Adrenal gland (tissue), 19 donors: ENCODE data around the gene CDCA7. TPM values are rescaled to one million over a fixed set of nuclear protein-coding genes. Genes with fewer than 3 reads are reported as not detected.
"Not testable (repeated sequence)": the region's sequence is repeated elsewhere in the genome, so short reads cannot be mapped to it uniquely, and the experiment has no call there.

Experiments
- DNase-seq, 7 donors: peaks; one replicate each; pipeline ENCODE4 v3.0.0-alpha.2; 2019 to 2020
- H3K27ac ChIP-seq, 5 donors: fragments of 200-600 bp; sonication (generic) in 4 of 5; 1 replicate in 3 of 5; 2 replicates in 2 of 5; pipeline versions ENCODE4 v1.5.1 to v1.8.0; 2016 to 2020; ENCODE audit warnings: mild to moderate bottlenecking in 1 of 5
- H3K27me3 ChIP-seq: fragments of 200-600 bp; 2 replicates; pipeline ENCODE4 v1.8.0; 2021
- H3K36me3 ChIP-seq, 2 donors: fragments of 200-600 bp; replicated peaks in 1 of 2; 1 replicate in 1 of 2; 2 replicates in 1 of 2; pipeline versions ENCODE4 v1.5.1 to v1.8.0; 2018 to 2022
- H3K4me1 ChIP-seq, 2 donors: fragments of 200-600 bp; replicated peaks in 1 of 2; 1 replicate in 1 of 2; 2 replicates in 1 of 2; pipeline versions ENCODE4 v1.5.1 to v1.8.0; 2018 to 2021
- H3K4me3 ChIP-seq, 4 donors: fragments of 200-600 bp; sonication (generic) in 3 of 4; one replicate each; pipeline ENCODE4 v1.5.1; 2016 to 2018
- H3K9me3 ChIP-seq, 3 donors: fragments of 200-600 bp; sonication (generic) in 1 of 3; replicated peaks in 1 of 3; 1 replicate in 2 of 3; 2 replicates in 1 of 3; pipeline versions ENCODE4 v1.5.1 to v1.8.0; 2016 to 2021
- CTCF ChIP-seq, 6 experiments: fragments of 450-650 bp in 4 of 6; fragments of 200-600 bp in 2 of 6; sonication (generic) in 1 of 6; IDR thresholded peaks; 1 replicate in 5 of 6; 2 replicates in 1 of 6; pipeline versions ENCODE4 v1.5.1 to v1.8.0; 2016 to 2021; ENCODE audit warnings: antibody characterized with exemption in 6 of 6, mild to moderate bottlenecking in 2 of 6, moderate library complexity in 1 of 6
- POLR2A ChIP-seq, 2 donors: fragments of 450-650 bp; IDR thresholded peaks; one replicate each; pipeline ENCODE4 v1.6.1; 2017; ENCODE audit warnings: antibody characterized with exemption in 2 of 2, mild to moderate bottlenecking in 2 of 2, moderate library complexity in 1 of 2
- WGBS, 4 donors: extraction: QIAGEN DNeasy Blood & Tissue Kit in 2 of 4; methylation state at CpG; one replicate each; pipeline versions ENCODE4 v1.1.5 to v1.1.7; 2013 to 2017; 5-methylcytosine and 5-hydroxymethylcytosine counted together
- intact Hi-C, 2 donors: fragments of 100-400 bp; cut with DNase I; formaldehyde crosslinking; loops; one replicate each; pipeline versions ENCODE4 v1.14.1 to v1.15.0; 2022 to 2023
- long read RNA-seq, 10 donors: library from polyadenylated mRNA in 3 of 10; unstranded in 2 of 10; stranded (forward) in 1 of 10; transcript quantifications; one replicate each; pipeline ENCODE4 v2.0.0 and lab custom pipeline, GENCODE V29; 2021 to 2026
- polyA plus RNA-seq, 3 donors: library from polyadenylated mRNA; stranded (reverse); fragments of 200-250 nt in 2 of 3; fragments of 350-450 nt in 1 of 3; fragmentation: Illumina TruSeq in 1 of 3; extraction: RNeasy Lipid Tissue Mini Kit (QIAGEN cat#74804) in 1 of 3; gene quantifications; one replicate each; pipeline ENCODE4 v1.2.3, GENCODE V29; 2013 to 2014
- total RNA-seq, 9 donors: library from RNA; depleted of rRNA in 4 of 9; stranded (reverse); fragments of >200 nt in 4 of 9; fragments of 120-200 nt in 1 of 9; fragmentation: NEBNext Ultra II Directional in 1 of 9; extraction: Animal tissue kit (Norgen Biotek cat#: 25700) in 1 of 9; gene quantifications; one replicate each; pipeline versions ENCODE4 v1.1.0 to v1.2.4, GENCODE V29; 2013 to 2023
- donor health status: healthy with polysubstance abuse.
- donor health status: Bipolar disorder and iron deficiency.
- donor health status: DM: yes; HTN: yes; CAD: no.
- donor health status: DM: no; HTN: no; CAD: no.
- donor health status: DM: no; HTN: no; CAD: no.
- donor health status: DM: yes; HTN: yes; CAD: no.

The CDCA7 gene
- 1 to 10 TPM in 1 of 9 donors, under 1 TPM in 7, not detected in 1; 0.14 to 4.4 (median 0.63) TPM for total RNA-seq
- polyA plus RNA-seq = 1 to 10 TPM in 1 of 3 donors, under 1 TPM in 2; 0.27 to 1.3 (median 0.40) TPM
- long read RNA-seq, donor 1, partial matches to known transcripts = 0 of 1 reads
- long read RNA-seq, donor 1, other reads (novel, unspliced or antisense) = 0 of 1 reads
- long read RNA-seq, donor 2 = 0 reads
- long read RNA-seq, donor 3, partial matches to known transcripts = 0 of 1 reads
- long read RNA-seq, donor 3, other reads (novel, unspliced or antisense) = 0 of 1 reads
- long read RNA-seq, donor 4 = 0 reads
- long read RNA-seq, donor 5, partial matches to known transcripts = 0 of 1 reads
- long read RNA-seq, donor 5, other reads (novel, unspliced or antisense) = 0 of 1 reads
- long read RNA-seq, donor 6 = 0 reads
- long read RNA-seq, donor 7 = 0 reads
- long read RNA-seq, donor 8, transcript CDCA7-202 (9 exons, 2,500 nt) = major isoform, 6 of 6 reads
- long read RNA-seq, donor 8, partial matches to known transcripts = 0 of 6 reads
- long read RNA-seq, donor 8, other reads (novel, unspliced or antisense) = 0 of 6 reads
- long read RNA-seq, donor 9, partial matches to known transcripts = 0 of 4 reads
- long read RNA-seq, donor 9, other reads (novel, unspliced or antisense) = 0 of 4 reads
- long read RNA-seq, donor 10, partial matches to known transcripts = 0 of 2 reads
- long read RNA-seq, donor 10, other reads (novel, unspliced or antisense) = 0 of 2 reads

DNA sequence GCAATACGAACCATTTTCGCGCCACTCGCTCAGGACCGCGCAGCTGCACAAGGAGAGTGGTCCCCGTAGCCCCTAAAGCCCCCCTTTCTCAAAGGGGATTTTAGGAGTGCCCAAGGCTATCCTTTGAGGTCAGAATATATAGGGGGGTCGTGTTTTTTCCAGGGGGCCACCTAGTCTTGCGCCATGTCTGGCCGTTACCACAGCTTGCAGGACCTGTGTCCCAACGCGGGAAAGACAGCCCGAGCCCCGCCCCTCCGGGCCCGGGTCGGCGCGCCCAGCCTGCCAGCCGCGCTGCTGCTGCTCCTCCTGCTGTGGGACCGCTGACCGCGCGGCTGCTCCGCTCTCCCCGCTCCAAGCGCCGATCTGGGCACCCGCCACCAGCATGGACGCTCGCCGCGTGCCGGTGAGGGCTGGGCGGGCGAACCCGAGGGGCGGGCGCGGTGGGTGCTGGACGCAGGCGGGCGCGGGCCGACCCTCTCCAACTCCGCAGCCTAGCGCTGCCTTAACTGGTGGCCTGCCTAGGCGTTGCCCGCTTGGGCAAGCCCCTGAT, at the start of gene CDCA7:
TSS of gene CDCA7 (plus strand) at position 291 of the 550 bp plus-strand sequence. CDS start at position 383, 92 bp downstream.
- WGBS, 4 donors = 1 to 3% (median 1%) methylated on average over 22 to 50 of the region's 50 CpGs; no CpG with 5 or more reads in 1 of the 4 donors
- peaks cover 38% of the 10 kb centered on the region for H3K27me3 ChIP-seq
- H3K36me3 ChIP-seq = no peaks in the 10 kb centered on the region
- no peaks in the 10 kb centered on the region for H3K9me3 ChIP-seq
- no peak within 1 kb of the TSS for H3K27ac ChIP-seq
- intact Hi-C loops = no loop called here
- peaks cover 0 to 10% of the 10 kb centered on the region in 2 donors for H3K4me1 ChIP-seq
- peak in 3 of 7 donors; percentile 14 to 18 (median 15) for DNase-seq
- peak within 1 kb of the TSS in 1 of 4 donors; percentile 57 for H3K4me3 ChIP-seq
- TF ChIP-seq CTCF (IDR thresholded peaks at IDR 0.05) = no peak

GRCh38 chr2:173305303-173305702, 49.4 kb upstream of the CDCA7 start:
- intact Hi-C loops = no loop called here
- H3K36me3 ChIP-seq = no peaks in the 10 kb centered on the region
- WGBS, 4 donors = 67 to 73% (median 70%) methylated on average over 2 of the region's 2 CpGs

DNA sequence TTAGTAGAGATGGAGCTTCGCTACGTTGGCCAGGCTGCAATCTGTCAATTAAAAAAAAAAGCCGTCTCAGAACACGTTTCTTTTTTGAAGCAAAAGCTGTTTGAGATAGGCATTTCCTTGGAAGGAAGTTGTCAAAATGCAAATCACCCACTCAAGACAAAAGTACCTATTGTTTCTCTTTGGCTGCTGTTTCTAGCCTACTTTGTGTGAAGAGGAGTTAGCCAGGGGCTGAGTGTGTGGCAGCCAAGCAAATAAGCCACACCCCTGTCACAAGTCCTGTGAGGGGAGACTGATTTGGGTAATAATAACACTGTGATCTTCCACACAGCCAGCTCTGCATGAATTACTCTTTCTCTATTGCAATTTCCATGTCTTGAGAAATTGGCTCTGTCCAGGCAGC, 47.4 kb upstream of the CDCA7 start:
- no peaks in the 10 kb centered on the region for H3K9me3 ChIP-seq
- TF ChIP-seq CTCF (IDR thresholded peaks at IDR 0.05) = no peak
- no peak for TF ChIP-seq POLR2A (IDR thresholded peaks at IDR 0.05)
- no peak for DNase-seq
- WGBS, 4 donors = 40 to 53% (median 45%) methylated on average over 4 of the region's 4 CpGs
- no peaks in the 10 kb centered on the region for H3K4me1 ChIP-seq
- intact Hi-C loops = no loop called here
- H3K36me3 ChIP-seq = no peaks in the 10 kb centered on the region
- no peak overlapping the region for H3K4me3 ChIP-seq
- no peak overlapping the region for H3K27ac ChIP-seq
- no peaks in the 10 kb centered on the region for H3K27me3 ChIP-seq

More at GRCh38 chr2:173305303-173305702, 49.4 kb upstream of the CDCA7 start:
- Histone ChIP-seq H3K9me3 (no peaks in the 10 kb centered on the region), H3K27me3 (no peaks in the 10 kb centered on the region), H3K4me3 (no peak overlapping the region), H3K4me1 (no peaks in the 10 kb centered on the region), H3K27ac (no peak overlapping the region)
- DNase-seq = no peak
- TF ChIP-seq CTCF (IDR thresholded peaks at IDR 0.05) = no peak

DNA sequence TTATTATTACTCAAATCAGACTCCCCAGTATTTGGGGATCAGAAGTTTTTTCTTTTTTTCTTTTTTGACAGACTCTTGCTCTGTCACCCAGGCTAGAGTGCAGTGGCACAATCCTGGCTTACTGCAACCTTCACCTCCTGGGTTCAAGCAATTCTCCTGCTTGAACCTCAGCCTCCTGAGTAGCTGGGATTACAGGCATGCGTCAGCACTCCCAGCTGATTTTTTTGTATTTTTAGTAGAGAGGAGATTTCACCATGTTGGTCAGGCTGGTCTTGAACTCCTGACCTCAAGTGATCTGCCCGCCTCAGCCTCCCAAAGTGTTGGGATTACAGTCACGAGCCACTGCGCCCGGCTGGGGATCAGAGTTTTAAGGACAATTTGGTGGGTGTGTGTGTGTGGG, 45.3 kb upstream of the CDCA7 start:
- H3K9me3 ChIP-seq, H3K27ac ChIP-seq, H3K4me1 ChIP-seq, H3K36me3 ChIP-seq, H3K4me3 ChIP-seq, H3K27me3 ChIP-seq, intact Hi-C loops, DNase-seq: not testable (repeated sequence)
- WGBS, 4 donors = 59 to 67% (median 65%) methylated on average over 5 of the region's 5 CpGs
